ENCODE results near the gene ASPA. TPM values are rescaled to one million over a fixed set of nuclear protein-coding genes. Genes with fewer than 3 reads are reported as not detected.

ASPA gene
- total and polyA plus RNA-seq, 7 donors: 0.68 to 4.8 (median 2.9) TPM

GRCh38 chr17:3545151-3545550 lies 69.4 kb downstream of the ASPA start:
- DNase-seq (no peak), ATAC-seq (no peak)
- Histone ChIP-seq H3K27ac (no peak overlapping the region), H3K4me3 (no peak overlapping the region), H3K4me1 (no peaks in the 10 kb centered on the region), H3K27me3 (ENCODE audit: insufficient read depth in 3 of 3, low read length in 2 of 3) (no peaks in the 10 kb centered on the region), H3K9me3 (no peaks in the 10 kb centered on the region), H3K36me3 (ENCODE audit: insufficient read depth in 1 of 2, low read depth in 1 of 2) (no peaks in the 10 kb centered on the region)
- WGBS, 3 donors: 61 to 69% (median 61%) methylated on average over 9 of the region's 9 CpGs
- no peak for TF ChIP-seq CTCF (IDR thresholded peaks at IDR 0.05)
- intact Hi-C loops (cut with DNase I): no loop called here

- intact Hi-C loops (cut with DNase I): no loop called here
- Histone ChIP-seq H3K9me3 (no peaks in the 10 kb centered on the region), H3K4me3 (no peak overlapping the region), H3K4me1 (no peaks in the 10 kb centered on the region), H3K36me3 (ENCODE audit: insufficient read depth in 1 of 2, low read depth in 1 of 2) (no peaks in the 10 kb centered on the region), H3K27me3 (ENCODE audit: insufficient read depth in 3 of 3, low read length in 2 of 3) (no peaks in the 10 kb centered on the region), H3K27ac (no peak overlapping the region)
- no peak for DNase-seq
- ATAC-seq: no peak
- 92 to 98% (median 95%) methylated on average over 1 to 5 of the region's 5 CpGs for WGBS, 3 donors
- TF ChIP-seq CTCF (IDR thresholded peaks at IDR 0.05): no peak
These were observed 70.7 kb downstream of the ASPA start for GRCh38 chr17:3546521-3546920.

GRCh38 chr17:3546997-3547396 lies 71.2 kb downstream of the ASPA start:
- ATAC-seq: no peak

GRCh38 chr17:3547628-3548027 lies 71.8 kb downstream of the ASPA start:
- H3K4me3 ChIP-seq: no peak overlapping the region
- no peaks in the 10 kb centered on the region for H3K36me3 ChIP-seq (ENCODE audit: insufficient read depth in 1 of 2, low read depth in 1 of 2)
- TF ChIP-seq CTCF (IDR thresholded peaks at IDR 0.05): no peak
- H3K4me1 ChIP-seq: no peaks in the 10 kb centered on the region
- intact Hi-C loops (cut with DNase I): no loop called here
- WGBS, 3 donors: 53 to 84% (median 66%) methylated on average over 9 to 11 of the region's 11 CpGs
- H3K27ac ChIP-seq: no peak overlapping the region
- no peaks in the 10 kb centered on the region for H3K9me3 ChIP-seq
- peak in 1 of 4 donors; percentile 6 for ATAC-seq
- no peak for DNase-seq
- no peaks in the 10 kb centered on the region for H3K27me3 ChIP-seq (ENCODE audit: insufficient read depth in 3 of 3, low read length in 2 of 3)

More at GRCh38 chr17:3546997-3547396, 71.2 kb downstream of the ASPA start:
- H3K9me3 ChIP-seq: no peaks in the 10 kb centered on the region
- peak in 1 of 2 donors; percentile 8 for DNase-seq
- H3K4me1 ChIP-seq: no peaks in the 10 kb centered on the region
- no peak for TF ChIP-seq CTCF (IDR thresholded peaks at IDR 0.05)
- no peak overlapping the region for H3K27ac ChIP-seq
- H3K27me3 ChIP-seq (ENCODE audit: insufficient read depth in 3 of 3, low read length in 2 of 3): no peaks in the 10 kb centered on the region
- WGBS, 3 donors: 90 to 93% (median 92%) methylated on average over 8 of the region's 8 CpGs
- intact Hi-C loops (cut with DNase I): no loop called here
- no peak overlapping the region for H3K4me3 ChIP-seq
- H3K36me3 ChIP-seq (ENCODE audit: insufficient read depth in 1 of 2, low read depth in 1 of 2): no peaks in the 10 kb centered on the region

- Histone ChIP-seq H3K27ac (no peak overlapping the region), H3K9me3 (no peaks in the 10 kb centered on the region), H3K36me3 (ENCODE audit: insufficient read depth in 1 of 2, low read depth in 1 of 2) (no peaks in the 10 kb centered on the region), H3K4me3 (no peak overlapping the region), H3K4me1 (no peaks in the 10 kb centered on the region), H3K27me3 (ENCODE audit: insufficient read depth in 3 of 3, low read length in 2 of 3) (no peaks in the 10 kb centered on the region)
- WGBS, 3 donors: 94 to 98% (median 98%) methylated on average over 2 of the region's 2 CpGs
- no peak for TF ChIP-seq CTCF (IDR thresholded peaks at IDR 0.05)
- DNase-seq (no peak), ATAC-seq (no peak)
- intact Hi-C loops (cut with DNase I): no loop called here
These were observed 73.9 kb downstream of the ASPA start for GRCh38 chr17:3549610-3550162.
